Measurements from ENCODE around the gene GUCD1.
"Not testable (repeated sequence)": the region's sequence is repeated elsewhere in the genome, so short reads cannot be mapped to it uniquely, and the experiment has no call there.

The GUCD1 gene

DNA sequence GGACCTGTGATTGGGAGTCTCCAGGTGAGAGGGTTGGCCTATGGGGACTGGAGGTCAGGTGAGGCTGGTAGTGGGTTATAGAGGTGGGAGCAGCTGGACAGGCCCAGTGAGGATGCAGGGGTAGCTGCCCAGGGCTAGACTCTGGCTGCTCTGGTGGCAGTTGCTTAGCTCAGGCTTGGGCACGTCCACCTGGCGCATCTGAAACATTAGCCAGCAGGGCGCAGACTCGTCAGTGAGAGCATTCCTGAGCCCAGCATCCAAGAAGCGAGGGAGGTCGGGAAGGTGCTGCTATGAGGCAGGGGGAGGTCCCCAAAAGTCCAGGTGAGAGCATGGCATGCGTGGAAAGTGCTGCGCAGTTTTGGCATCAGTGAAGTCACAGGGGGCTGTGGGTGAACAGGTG lies 44.6 kb upstream of the GUCD1 start:
- no peak for DNase-seq (ENCODE audit: low read depth)
- H3K4me3 ChIP-seq (ENCODE audit: low read depth, low read length) = no peak overlapping the region
- TF ChIP-seq POLR2A (IDR thresholded peaks at IDR 0.05; ENCODE audit: extremely low read depth, insufficient read length) (no peak), MYC (IDR thresholded peaks at IDR 0.05; ENCODE audit: low read depth, low read length) (no peak)
- TF ChIP-seq, protein P1, sequence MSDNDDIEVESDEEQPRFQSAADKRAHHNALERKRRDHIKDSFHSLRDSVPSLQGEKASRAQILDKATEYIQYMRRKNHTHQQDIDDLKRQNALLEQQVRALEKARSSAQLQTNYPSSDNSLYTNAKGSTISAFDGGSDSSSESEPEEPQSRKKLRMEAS (IDR thresholded peaks at IDR 0.05; ENCODE audit: low read depth, low read length) = no peak
- TF ChIP-seq, protein P2, sequence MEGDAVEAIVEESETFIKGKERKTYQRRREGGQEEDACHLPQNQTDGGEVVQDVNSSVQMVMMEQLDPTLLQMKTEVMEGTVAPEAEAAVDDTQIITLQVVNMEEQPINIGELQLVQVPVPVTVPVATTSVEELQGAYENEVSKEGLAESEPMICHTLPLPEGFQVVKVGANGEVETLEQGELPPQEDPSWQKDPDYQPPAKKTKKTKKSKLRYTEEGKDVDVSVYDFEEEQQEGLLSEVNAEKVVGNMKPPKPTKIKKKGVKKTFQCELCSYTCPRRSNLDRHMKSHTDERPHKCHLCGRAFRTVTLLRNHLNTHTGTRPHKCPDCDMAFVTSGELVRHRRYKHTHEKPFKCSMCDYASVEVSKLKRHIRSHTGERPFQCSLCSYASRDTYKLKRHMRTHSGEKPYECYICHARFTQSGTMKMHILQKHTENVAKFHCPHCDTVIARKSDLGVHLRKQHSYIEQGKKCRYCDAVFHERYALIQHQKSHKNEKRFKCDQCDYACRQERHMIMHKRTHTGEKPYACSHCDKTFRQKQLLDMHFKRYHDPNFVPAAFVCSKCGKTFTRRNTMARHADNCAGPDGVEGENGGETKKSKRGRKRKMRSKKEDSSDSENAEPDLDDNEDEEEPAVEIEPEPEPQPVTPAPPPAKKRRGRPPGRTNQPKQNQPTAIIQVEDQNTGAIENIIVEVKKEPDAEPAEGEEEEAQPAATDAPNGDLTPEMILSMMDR (IDR thresholded peaks at IDR 0.05; ENCODE audit: low read depth, low read length) = no peak

DNA sequence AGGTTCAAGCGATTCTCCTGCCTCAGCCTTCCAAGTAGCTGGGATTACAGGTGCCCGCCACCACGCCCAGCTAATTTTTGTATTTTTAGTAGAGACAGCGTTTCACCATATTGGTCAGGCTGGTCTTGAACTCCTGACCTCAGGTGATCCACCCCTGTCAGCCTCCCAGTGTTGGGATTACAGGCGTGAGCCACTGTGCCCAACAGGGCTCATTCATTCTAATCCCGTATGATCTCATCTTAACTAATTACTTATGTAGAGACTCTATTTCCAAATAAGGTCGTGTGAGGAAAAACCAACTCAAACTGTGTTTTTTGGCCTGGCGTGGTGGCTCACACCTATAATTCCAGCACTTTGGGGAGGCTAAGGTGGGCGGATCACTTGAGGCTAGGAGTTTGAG lies 42.1 kb upstream of the GUCD1 start:
- H3K4me3 ChIP-seq (ENCODE audit: low read depth, low read length); DNase-seq (ENCODE audit: low read depth): not testable (repeated sequence)

DNA sequence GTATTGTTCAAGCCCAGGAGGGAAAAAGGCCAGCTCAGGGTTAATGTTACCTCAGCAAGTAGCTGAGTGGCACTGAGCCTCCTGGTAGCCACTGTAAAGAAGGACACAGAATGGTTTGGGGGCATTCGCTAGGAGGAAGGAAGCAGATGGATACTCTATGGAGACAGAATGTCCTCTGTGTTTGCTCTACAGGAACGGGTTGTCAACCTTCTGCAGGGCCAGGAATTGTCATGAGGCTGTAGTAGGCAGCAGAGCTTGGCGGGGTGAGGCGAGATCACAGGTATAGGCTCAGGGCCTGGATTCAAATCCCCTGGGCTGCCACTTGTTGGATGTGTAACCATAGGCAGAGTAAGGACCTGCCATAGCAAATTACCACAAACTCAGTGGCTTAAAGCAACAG lies 40.9 kb upstream of the GUCD1 start:
- no peak for TF ChIP-seq POLR2A (IDR thresholded peaks at IDR 0.05; ENCODE audit: extremely low read depth, insufficient read length)
- no peak overlapping the region for H3K4me3 ChIP-seq (ENCODE audit: low read depth, low read length)
- DNase-seq (ENCODE audit: low read depth) = no peak

DNA sequence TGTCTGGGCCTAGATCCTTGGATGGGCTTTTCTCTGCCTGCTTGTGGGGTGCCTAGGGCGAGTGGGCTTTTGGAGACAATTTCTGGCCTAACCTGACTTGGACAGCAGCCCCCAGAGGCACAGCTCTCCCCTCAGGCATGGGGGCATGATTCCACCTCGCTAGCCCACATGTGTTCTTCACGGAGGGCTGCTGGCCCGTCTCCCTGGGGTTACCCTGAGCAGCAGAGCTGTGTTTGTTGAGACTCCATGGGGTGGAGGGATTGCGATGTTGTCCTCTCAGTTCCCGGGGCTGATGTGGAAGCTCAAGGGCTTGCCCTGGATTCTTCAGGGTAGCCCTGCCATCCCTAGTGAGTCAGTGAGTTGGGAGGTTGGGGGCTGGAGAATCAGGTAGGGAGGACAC lies 40.3 kb upstream of the GUCD1 start:
- TF ChIP-seq, protein P2 (IDR thresholded peaks at IDR 0.05; ENCODE audit: low read depth, low read length) = no peak
- TF ChIP-seq, protein P1 (IDR thresholded peaks at IDR 0.05; ENCODE audit: low read depth, low read length) = no peak
- TF ChIP-seq POLR2A (IDR thresholded peaks at IDR 0.05; ENCODE audit: extremely low read depth, insufficient read length) (no peak), MYC (IDR thresholded peaks at IDR 0.05; ENCODE audit: low read depth, low read length) (no peak)
- no peak for DNase-seq (ENCODE audit: low read depth)
- H3K4me3 ChIP-seq (ENCODE audit: low read depth, low read length) = no peak overlapping the region

DNA sequence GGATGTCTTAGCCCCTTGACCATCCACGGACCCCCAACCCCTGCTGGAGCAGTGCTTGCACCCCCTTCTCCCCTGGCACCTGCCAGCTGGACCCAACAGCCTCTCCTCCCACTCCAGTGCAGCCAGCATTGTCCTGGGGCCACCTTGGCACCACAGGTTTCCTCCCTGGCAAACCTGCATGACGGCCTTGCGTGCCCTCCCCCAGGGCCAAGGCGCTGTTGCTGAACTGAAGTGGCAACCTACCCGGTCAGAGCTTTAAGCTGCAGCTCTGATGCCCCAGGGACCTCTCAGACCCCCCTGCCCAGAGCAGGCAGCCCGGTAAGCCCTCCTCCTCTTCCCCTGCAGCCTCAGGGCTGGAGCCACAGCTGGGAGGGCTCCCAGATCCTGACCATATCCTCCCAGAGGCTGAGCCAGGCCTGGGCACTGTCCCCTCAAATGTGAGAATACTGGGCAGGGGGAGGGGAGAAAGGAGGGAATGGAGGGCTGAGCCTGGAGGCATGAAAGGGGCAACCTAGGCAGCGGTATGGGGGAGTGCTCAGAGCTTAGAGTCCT lies 39.7 kb upstream of the GUCD1 start:
- TF ChIP-seq, protein P1 (IDR thresholded peaks at IDR 0.05; ENCODE audit: low read depth, low read length) = no peak
- TF ChIP-seq POLR2A (IDR thresholded peaks at IDR 0.05; ENCODE audit: extremely low read depth, insufficient read length) = no peak
- TF ChIP-seq, protein P2 (IDR thresholded peaks at IDR 0.05; ENCODE audit: low read depth, low read length) = no peak
- TF ChIP-seq MYC (IDR thresholded peaks at IDR 0.05; ENCODE audit: low read depth, low read length) = no peak
- H3K4me3 ChIP-seq (ENCODE audit: low read depth, low read length) = no peak overlapping the region
- no peak for DNase-seq (ENCODE audit: low read depth)

DNA sequence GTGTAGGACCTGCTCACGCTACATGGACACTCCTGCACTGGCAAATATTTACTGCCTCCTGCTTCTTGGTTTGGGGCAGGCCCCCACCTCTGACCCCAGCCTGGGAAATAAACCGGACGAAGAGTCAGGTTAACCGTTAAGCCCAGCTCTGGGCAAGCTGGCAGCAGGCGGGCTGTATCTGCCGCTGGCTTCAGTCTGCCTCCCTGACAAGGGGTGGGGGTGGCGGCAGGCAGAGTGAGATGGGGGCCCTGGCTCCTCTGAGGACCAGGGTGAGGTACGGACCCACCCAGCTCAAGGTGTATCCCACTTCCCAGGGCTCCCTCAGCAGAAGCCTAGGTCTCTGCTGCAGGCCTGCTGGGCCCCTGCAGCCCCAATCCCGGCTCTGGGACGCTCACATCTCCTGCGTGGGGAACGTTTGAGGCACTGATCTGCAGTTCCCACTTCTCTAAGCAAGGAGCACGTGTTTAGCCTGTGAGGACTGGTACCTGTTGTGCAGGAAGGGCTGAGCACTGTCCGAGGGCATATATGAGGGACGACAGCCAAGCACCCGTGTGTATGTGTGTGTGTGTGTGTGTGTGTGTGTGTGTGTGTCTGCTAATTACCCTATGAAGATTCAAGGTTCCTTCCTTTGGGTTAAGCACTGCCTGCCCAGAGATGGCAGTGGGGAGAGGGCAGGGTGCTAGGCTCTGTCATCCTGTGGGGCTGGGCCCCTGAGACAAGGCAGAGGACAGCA lies 39.1 kb upstream of the GUCD1 start:
- H3K4me3 ChIP-seq (ENCODE audit: low read depth, low read length) = no peak overlapping the region
- no peak for DNase-seq (ENCODE audit: low read depth)
- TF ChIP-seq, protein P1 (IDR thresholded peaks at IDR 0.05; ENCODE audit: low read depth, low read length) = no peak
- no peak for TF ChIP-seq POLR2A (IDR thresholded peaks at IDR 0.05; ENCODE audit: extremely low read depth, insufficient read length)
- no peak for TF ChIP-seq MYC (IDR thresholded peaks at IDR 0.05; ENCODE audit: low read depth, low read length)
- TF ChIP-seq, protein P2 (IDR thresholded peaks at IDR 0.05; ENCODE audit: low read depth, low read length) = no peak

DNA sequence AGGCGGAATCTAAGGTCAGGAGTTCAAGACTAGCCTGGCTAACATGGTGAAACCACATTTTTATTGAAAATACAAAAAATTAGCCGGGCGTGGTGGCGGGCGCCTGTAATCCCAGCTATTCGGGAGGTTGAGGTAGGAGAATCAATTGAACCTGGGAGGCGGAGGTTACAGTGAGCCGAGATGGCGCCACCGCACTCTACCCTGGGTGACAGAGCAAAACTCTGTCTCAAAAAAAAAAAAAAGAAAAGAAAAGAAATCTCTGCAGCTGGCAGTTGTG lies 38.6 kb upstream of the GUCD1 start:
- not testable (repeated sequence) for H3K4me3 ChIP-seq (ENCODE audit: low read depth, low read length); DNase-seq (ENCODE audit: low read depth)

All from NB4 (cell line).